GM21619 (cell line): ENCODE measurements around the gene CLIC1.
A peak's percentile ranks its signal among the peaks of the same experiment; 100 is the strongest.

ENCODE experiments used
- ATAC-seq: cut with Tn5 transposase; IDR thresholded peaks from one replicate; pipeline ENCODE4 v1.9.1; 2021; ENCODE audit not compliant: unreplicated experiment

The CLIC1 gene

GRCh38 chr6:31739639-31740396, 3.5 kb upstream of the CLIC1 start, which contains the start of gene MSH5:
TSS of gene MSH5 (plus strand) at chr6:31740005. CDS start at chr6:31740467, 462 bp downstream.
- ATAC-seq: peak; percentile 56

GRCh38 chr6:31737991-31738979, 2.0 kb upstream of the CLIC1 start:
- no peak for ATAC-seq

- no peak for ATAC-seq
These were observed 1.1 kb upstream of the CLIC1 start for GRCh38 chr6:31737315-31737990.

DNA sequence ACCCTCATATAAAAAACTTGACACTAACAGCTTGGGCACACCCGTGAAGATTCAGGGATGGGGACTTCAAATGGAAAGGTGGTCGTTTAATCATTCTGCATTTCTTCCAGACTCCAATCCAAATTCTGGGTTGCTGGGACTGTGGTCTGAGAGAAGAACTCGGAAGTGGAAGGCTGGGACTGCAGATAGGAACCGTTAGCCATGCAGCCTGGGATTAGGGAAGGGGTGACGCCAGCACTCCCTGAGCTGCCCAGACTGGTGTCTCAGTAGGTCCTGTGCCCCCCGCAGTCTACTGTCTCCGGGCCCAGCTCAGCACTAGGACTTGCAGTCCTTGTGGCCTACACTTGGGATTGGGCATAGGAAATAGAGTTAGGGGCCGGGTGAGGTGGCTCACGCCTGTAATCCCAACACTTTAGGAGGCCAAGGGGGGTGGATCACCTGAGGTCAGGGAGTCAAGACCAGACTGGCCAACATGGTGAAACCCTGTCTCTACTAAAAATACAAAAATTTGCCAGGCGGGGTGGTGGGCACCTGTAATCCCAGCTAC, 511 bp upstream of the CLIC1 start:
- ATAC-seq: no peak

- ATAC-seq: peak; percentile 27
These were observed 1.4 kb downstream of the CLIC1 start for GRCh38 chr6:31734821-31735406.

DNA sequence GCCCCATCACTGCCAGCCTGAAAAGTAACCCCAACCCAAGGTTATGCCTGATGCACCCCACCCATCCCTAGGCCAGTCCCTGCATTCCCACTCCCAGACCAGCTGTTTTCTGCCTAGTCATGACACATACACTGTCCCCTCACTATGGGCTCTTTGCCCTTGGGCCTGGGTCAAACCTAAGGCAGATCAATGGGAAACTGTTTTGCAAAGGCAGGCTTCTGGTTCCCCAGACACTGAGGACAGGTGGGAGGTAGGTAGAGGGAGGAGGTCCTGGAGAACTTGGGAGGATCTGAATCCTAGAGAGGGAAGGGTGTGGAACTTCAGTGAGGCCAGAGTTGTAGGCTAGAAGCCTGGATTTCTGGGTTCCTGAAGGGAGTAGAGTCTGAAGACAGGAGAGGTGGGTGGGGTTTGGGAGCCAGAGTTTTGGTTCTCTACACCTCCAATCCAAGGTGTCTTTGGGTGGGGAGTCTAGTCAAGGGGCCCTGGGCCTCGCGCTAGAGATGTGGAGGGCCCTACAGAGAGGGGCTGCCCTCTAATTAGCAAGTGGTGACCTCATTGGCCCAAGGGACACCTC, 2.0 kb downstream of the CLIC1 start:
- no peak for ATAC-seq

- ATAC-seq: no peak
These were observed 2.6 kb downstream of the CLIC1 start for GRCh38 chr6:31733734-31734133.

GRCh38 chr6:31732029-31732428, 4.3 kb downstream of the CLIC1 start:
- ATAC-seq: no peak

DNA sequence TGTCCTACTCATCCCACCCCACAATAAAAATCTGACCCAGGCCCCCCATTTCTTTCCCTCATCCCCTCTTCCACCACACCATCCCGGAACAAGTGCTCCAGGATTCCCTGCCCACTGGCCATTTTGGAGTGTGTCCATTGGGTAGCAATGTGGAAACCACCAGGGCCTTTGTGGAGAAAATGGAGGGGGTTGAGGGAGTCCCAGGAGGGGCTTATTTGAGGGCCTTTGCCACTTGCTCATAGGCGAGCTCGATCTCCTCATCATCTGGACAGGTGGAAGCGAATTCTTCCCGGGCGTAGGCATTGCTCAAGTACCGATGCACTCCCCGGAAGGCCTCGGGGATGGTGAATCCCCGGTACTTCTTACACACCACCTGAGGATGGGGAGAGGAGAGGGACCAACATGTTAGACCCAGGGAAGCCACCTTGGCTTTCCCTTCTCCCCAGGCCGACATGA, 5.7 kb downstream of the CLIC1 start:
- no peak for ATAC-seq

DNA sequence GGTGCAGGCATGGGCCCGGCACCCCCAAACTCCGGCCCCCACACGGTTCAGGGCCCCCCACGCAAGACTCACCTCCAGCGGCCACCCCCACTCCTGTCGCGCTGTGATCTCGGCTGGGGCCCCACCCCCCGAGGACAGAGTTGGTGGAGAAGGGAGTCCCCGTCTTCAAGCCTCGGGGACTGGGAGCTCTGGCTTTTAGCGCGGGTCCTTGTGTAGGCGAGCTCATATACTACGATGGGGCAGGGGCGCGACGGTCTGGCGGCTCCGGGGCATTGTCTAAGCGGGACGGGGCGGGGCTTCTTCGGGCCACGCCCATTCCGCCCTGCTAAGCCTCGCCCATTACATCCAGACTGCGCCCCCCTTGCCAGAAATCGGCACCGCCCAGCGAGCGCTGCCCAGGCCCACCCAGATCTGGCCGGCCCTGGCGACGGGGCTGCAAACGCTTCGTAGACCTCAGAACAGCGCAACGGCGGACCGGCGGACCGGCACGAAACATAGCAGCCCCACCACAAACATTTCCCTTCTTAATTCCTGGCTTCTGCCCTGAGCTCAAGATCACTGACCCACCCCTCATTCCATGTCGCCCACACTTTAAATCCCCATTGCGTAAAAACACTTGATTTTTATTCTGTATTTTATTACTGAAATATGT, 6.2 kb downstream of the CLIC1 start:
- peak; percentile 30 for ATAC-seq

DNA sequence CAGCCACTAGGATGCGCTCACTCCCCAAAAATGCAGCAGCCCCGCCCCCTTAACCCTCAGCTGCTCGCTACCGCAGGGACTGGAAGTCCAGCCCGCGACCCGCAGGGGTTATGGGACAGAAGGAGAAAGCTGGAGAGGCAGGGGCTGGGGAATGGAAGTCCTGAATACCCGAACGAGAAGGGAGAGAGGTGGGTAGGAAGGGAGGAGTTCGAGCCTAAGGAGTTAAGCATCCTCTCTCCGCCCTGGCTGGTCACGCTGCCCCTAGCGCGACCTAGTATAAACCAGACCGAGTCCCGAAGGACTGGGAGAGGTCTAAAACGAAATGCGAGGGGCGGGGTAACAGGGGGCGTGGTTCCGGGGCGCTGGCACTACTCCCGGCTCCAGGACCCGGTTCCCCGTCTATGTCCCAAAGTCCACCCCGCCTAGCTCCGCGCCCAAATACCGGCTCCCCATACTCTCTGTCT, 6.8 kb downstream of the CLIC1 start:
- ATAC-seq: peak; percentile 43

GRCh38 chr6:31728767-31729514, 7.4 kb downstream of the CLIC1 start, which contains the start of gene DDAH2:
TSS of gene DDAH2 (minus strand) at chr6:31729299. CDS start at chr6:31729161, 138 bp downstream.
- ATAC-seq: no peak

GRCh38 chr6:31727717-31728671, 8.3 kb downstream of the CLIC1 start:
- ATAC-seq: no peak

GRCh38 chr6:31727034-31727716, 9.2 kb downstream of the CLIC1 start:
- no peak for ATAC-seq

GRCh38 chr6:31725502-31726350, 10.6 kb downstream of the CLIC1 start:
- no peak for ATAC-seq
